ENCODE results near the gene PISD. TPM values are rescaled to one million over a fixed set of nuclear protein-coding genes. Genes with fewer than 3 reads are reported as not detected.

The PISD gene
- total and polyA plus RNA-seq, 2 donors (not counting 3 experiments of a cell fraction or from before 2014, with no cell fraction given): 53.4 to 58.0 TPM

GRCh38 chr22:31637891-31638618 lies 24.0 kb downstream of the PISD start:
- FAIRE-seq (peak; percentile 80), DNase-seq (ENCODE audit: low read depth, low spot score) (peak; percentile 25)
- Histone ChIP-seq H3K27ac (ENCODE audit: insufficient read depth, low read depth, low read length) (peak overlapping the region; percentile 65), H3K4me3 (replicated peaks in 1 of 3; ENCODE audit: insufficient read depth in 1 of 3, low read depth in 1 of 3, low read length in 3 of 3) (no peak overlapping the region), H3K79me2 (ENCODE audit: control insufficient read depth, insufficient read depth, low read length) (peaks cover 39% of the 10 kb centered on the region), H4K20me1 (replicated peaks; ENCODE audit: control insufficient read depth, extremely low read depth, insufficient read depth, low read length) (no peaks in the 10 kb centered on the region), H3K4me2 (ENCODE audit: insufficient read depth, low read length) (peak overlapping the region; percentile 28), H3K9me1 (replicated peaks; ENCODE audit: control insufficient read depth, extremely low read depth, insufficient read depth, low read length) (no peaks in the 10 kb centered on the region), H3K36me3 (ENCODE audit: control insufficient read depth in 2 of 2, extremely low read depth in 1 of 2, insufficient read depth in 2 of 2, low read length in 2 of 2) (no peaks in the 10 kb centered on the region), H2AFZ (ENCODE audit: low read depth, low read length) (no peak overlapping the region), H3K9ac (replicated peaks; ENCODE audit: extremely low read depth, insufficient read depth, low read length) (peak overlapping the region; percentile 19), H3K27me3 (ENCODE audit: control insufficient read depth in 2 of 2, insufficient read depth in 2 of 2, low read length in 2 of 2) (no peaks in the 10 kb centered on the region), H3K4me1 (ENCODE audit: control insufficient read depth, extremely low read depth, insufficient read depth, low read length) (peaks cover 15% of the 10 kb centered on the region), H3K9me3 (replicated peaks; ENCODE audit: control insufficient read depth, insufficient read depth, low read length) (no peaks in the 10 kb centered on the region)
- intact Hi-C loops (cut with micrococcal nuclease) (no loop called here), dilution Hi-C loops (cut with MboI; ENCODE audit: extremely low pct_ligation_motif_present, low sequenced_read_pairs) (no loop called here)
- ChIA-PET POLR2A (no interaction called here), CTCF (interaction anchor here (0.8 to 11.3 kb wide), 5 partner anchors 8 to 186 kb away, joined by 3 to 216 read pairs (median 6); no protein-coding TSS in a partner anchor)
- no TSS peak for BruUV-seq (replicated peaks)
- no peak for TF ChIP-seq MAX (IDR thresholded peaks at IDR 0.05; ENCODE audit: insufficient read depth, insufficient read length)

- Histone ChIP-seq H3K4me3 (replicated peaks in 1 of 3; ENCODE audit: insufficient read depth in 1 of 3, low read depth in 1 of 3, low read length in 3 of 3) (no peak overlapping the region), H2AFZ (ENCODE audit: low read depth, low read length) (no peak overlapping the region), H3K36me3 (ENCODE audit: control insufficient read depth in 2 of 2, extremely low read depth in 1 of 2, insufficient read depth in 2 of 2, low read length in 2 of 2) (no peaks in the 10 kb centered on the region), H3K9ac (replicated peaks; ENCODE audit: extremely low read depth, insufficient read depth, low read length) (no peak overlapping the region), H3K79me2 (ENCODE audit: control insufficient read depth, insufficient read depth, low read length) (peaks cover 41% of the 10 kb centered on the region), H3K4me1 (ENCODE audit: control insufficient read depth, extremely low read depth, insufficient read depth, low read length) (peaks cover 12% of the 10 kb centered on the region), H3K9me1 (replicated peaks; ENCODE audit: control insufficient read depth, extremely low read depth, insufficient read depth, low read length) (no peaks in the 10 kb centered on the region), H3K27ac (ENCODE audit: insufficient read depth, low read depth, low read length) (peak overlapping the region; percentile 65), H3K4me2 (ENCODE audit: insufficient read depth, low read length) (no peak overlapping the region), H4K20me1 (replicated peaks; ENCODE audit: control insufficient read depth, extremely low read depth, insufficient read depth, low read length) (no peaks in the 10 kb centered on the region), H3K27me3 (ENCODE audit: control insufficient read depth in 2 of 2, insufficient read depth in 2 of 2, low read length in 2 of 2) (no peaks in the 10 kb centered on the region), H3K9me3 (replicated peaks; ENCODE audit: control insufficient read depth, insufficient read depth, low read length) (no peaks in the 10 kb centered on the region)
- no peak for DNase-seq (ENCODE audit: low read depth, low spot score)
- dilution Hi-C loops (cut with MboI; ENCODE audit: extremely low pct_ligation_motif_present, low sequenced_read_pairs): no loop called here
- intact Hi-C loops (cut with micrococcal nuclease): no loop called here
- no TSS peak for BruUV-seq (replicated peaks)
- TF ChIP-seq POLR2AphosphoS5 (IDR thresholded peaks at IDR 0.05; ENCODE audit: insufficient read depth, low read depth, low read length) (no peak), MAX (IDR thresholded peaks at IDR 0.05; ENCODE audit: insufficient read depth, insufficient read length) (no peak), MYC (IDR thresholded peaks at IDR 0.05; ENCODE audit: low read depth, low read length) (no peak), FOS (IDR thresholded peaks at IDR 0.05; ENCODE audit: borderline replicate concordance, insufficient read depth, low read length) (no peak), EZH2 (IDR thresholded peaks at IDR 0.05; ENCODE audit: borderline replicate concordance, low read depth, low read length, severe bottlenecking) (no peak), GATA2 (IDR thresholded peaks at IDR 0.05; ENCODE audit: insufficient read depth, insufficient read length, low read depth, low read length) (no peak), CTCF (IDR thresholded peaks at IDR 0.05; ENCODE audit: extremely low read depth in 1 of 2, insufficient read depth in 1 of 2, low read depth in 1 of 2, low read length in 2 of 2) (no peak), JUN (IDR thresholded peaks at IDR 0.05; ENCODE audit: borderline replicate concordance, insufficient read depth, insufficient read length, low read depth) (no peak), POLR2A (IDR thresholded peaks at IDR 0.05; ENCODE audit: low read depth, low read length) (no peak)
- FAIRE-seq: no peak
- POLR2A ChIA-PET: no interaction called here
- CTCF ChIA-PET: interaction anchor here (0.8 to 11.3 kb wide), 5 partner anchors 9 to 185 kb away, joined by 3 to 216 read pairs (median 6); no protein-coding TSS in a partner anchor
These were observed 24.5 kb downstream of the PISD start for GRCh38 chr22:31637447-31637890.
